ENCODE data around the gene SLC12A6.
A peak's percentile ranks its signal among the peaks of the same experiment; 100 is the strongest.
"Not testable (repeated sequence)": the region's sequence is repeated elsewhere in the genome, so short reads cannot be mapped to it uniquely, and the experiment has no call there.

SLC12A6 gene

GRCh38 chr15:34203305-34203704 is 134.3 kb downstream of the SLC12A6 start:
- no peaks in the 10 kb centered on the region for H3K4me1 ChIP-seq (ENCODE audit: control insufficient read depth, low read depth, low read length)
- peaks cover 22% of the 10 kb centered on the region for H3K79me2 ChIP-seq (ENCODE audit: control insufficient read depth, insufficient read depth, low read length)
- no CpG with 5 or more reads among the region's 1 CpG for WGBS (ENCODE audit: extremely low coverage, insufficient coverage, low lambda C conversion rate)
- H3K4me3 ChIP-seq (ENCODE audit: low read length), result no peak overlapping the region
- DNase-seq, result no peak
- no peak overlapping the region for H2BK5ac ChIP-seq (ENCODE audit: low read length)
- no peak overlapping the region for H3K4ac ChIP-seq (ENCODE audit: low read depth, low read length)
- no peak overlapping the region for H2BK15ac ChIP-seq (replicated peaks; ENCODE audit: low read depth)
- no peak overlapping the region for H4K8ac ChIP-seq (ENCODE audit: low read depth, low read length)
- no peak overlapping the region for H3K18ac ChIP-seq (ENCODE audit: low read length)
- H3K79me1 ChIP-seq (ENCODE audit: low read length), result peaks cover 9% of the 10 kb centered on the region
- no peak overlapping the region for H3K56ac ChIP-seq (ENCODE audit: low read length)
- H2AK5ac ChIP-seq (ENCODE audit: low read length), result no peak overlapping the region
- H3K27me3 ChIP-seq (ENCODE audit: insufficient read depth, low read length, poor library complexity), result no peaks in the 10 kb centered on the region
- no peak overlapping the region for H2BK120ac ChIP-seq (ENCODE audit: low read depth, low read length)
- no peak overlapping the region for H4K5ac ChIP-seq (ENCODE audit: low read length)
- no peaks in the 10 kb centered on the region for H3K36me3 ChIP-seq (ENCODE audit: control insufficient read depth, insufficient read depth, low read length)
- H3K27ac ChIP-seq (ENCODE audit: low read depth, low read length), result no peak overlapping the region
- H3K9ac ChIP-seq (ENCODE audit: low read length), result no peak overlapping the region
- H3K23ac ChIP-seq (ENCODE audit: low read length), result no peak overlapping the region
- H3K4me2 ChIP-seq (ENCODE audit: low read length), result no peak overlapping the region

DNA sequence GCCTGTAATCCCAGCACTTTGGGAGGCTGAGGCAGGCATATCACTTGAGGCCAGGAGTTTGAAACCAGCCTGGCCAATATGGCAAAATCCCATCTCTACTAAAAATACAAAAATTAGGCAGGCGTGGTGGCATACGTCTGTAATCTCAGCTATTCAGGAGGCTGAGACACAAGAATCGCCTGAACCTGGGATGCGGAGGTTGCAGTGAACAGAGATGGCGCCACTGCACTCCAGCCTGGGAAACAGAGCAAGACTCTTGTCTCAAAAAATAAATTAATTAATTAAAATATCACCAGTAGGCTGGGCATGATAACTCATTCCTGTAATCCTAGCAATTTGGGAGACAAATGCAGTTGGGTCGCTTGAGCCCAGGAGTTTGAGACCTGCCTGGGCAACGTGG is 144.3 kb downstream of the SLC12A6 start:
- not testable (repeated sequence) for H4K8ac ChIP-seq (ENCODE audit: low read depth, low read length); H3K4ac ChIP-seq (ENCODE audit: low read depth, low read length); H3K9ac ChIP-seq (ENCODE audit: low read length); H3K4me2 ChIP-seq (ENCODE audit: low read length); H3K27me3 ChIP-seq (ENCODE audit: insufficient read depth, low read length, poor library complexity); H2BK15ac ChIP-seq (replicated peaks; ENCODE audit: low read depth); H3K4me1 ChIP-seq (ENCODE audit: control insufficient read depth, low read depth, low read length); H3K79me1 ChIP-seq (ENCODE audit: low read length); H3K27ac ChIP-seq (ENCODE audit: low read depth, low read length); H3K56ac ChIP-seq (ENCODE audit: low read length); H2BK5ac ChIP-seq (ENCODE audit: low read length); H3K4me3 ChIP-seq (ENCODE audit: low read length); H3K36me3 ChIP-seq (ENCODE audit: control insufficient read depth, insufficient read depth, low read length); H2AK5ac ChIP-seq (ENCODE audit: low read length); H4K5ac ChIP-seq (ENCODE audit: low read length); H2BK120ac ChIP-seq (ENCODE audit: low read depth, low read length); H3K23ac ChIP-seq (ENCODE audit: low read length); H3K18ac ChIP-seq (ENCODE audit: low read length)
- peak; percentile 27 for DNase-seq
- WGBS (ENCODE audit: extremely low coverage, insufficient coverage, low lambda C conversion rate), result no CpG with 5 or more reads among the region's 7 CpGs
- peaks cover 11% of the 10 kb centered on the region for H3K79me2 ChIP-seq (ENCODE audit: control insufficient read depth, insufficient read depth, low read length)

GRCh38 chr15:34188711-34189110 is 148.9 kb downstream of the SLC12A6 start:
- Histone ChIP-seq H4K8ac (ENCODE audit: low read depth, low read length) (no peak overlapping the region), H3K36me3 (ENCODE audit: control insufficient read depth, insufficient read depth, low read length) (no peaks in the 10 kb centered on the region), H3K18ac (ENCODE audit: low read length) (no peak overlapping the region), H3K79me1 (ENCODE audit: low read length) (peaks cover 12% of the 10 kb centered on the region), H2BK120ac (ENCODE audit: low read depth, low read length) (no peak overlapping the region), H2BK15ac (replicated peaks; ENCODE audit: low read depth) (no peak overlapping the region), H3K4me1 (ENCODE audit: control insufficient read depth, low read depth, low read length) (no peaks in the 10 kb centered on the region), H3K56ac (ENCODE audit: low read length) (no peak overlapping the region), H2BK5ac (ENCODE audit: low read length) (no peak overlapping the region), H3K23ac (ENCODE audit: low read length) (no peak overlapping the region), H3K27me3 (ENCODE audit: insufficient read depth, low read length, poor library complexity) (no peaks in the 10 kb centered on the region), H2AK5ac (ENCODE audit: low read length) (no peak overlapping the region), H3K27ac (ENCODE audit: low read depth, low read length) (no peak overlapping the region), H4K5ac (ENCODE audit: low read length) (no peak overlapping the region), H3K4me2 (ENCODE audit: low read length) (no peak overlapping the region), H3K9ac (ENCODE audit: low read length) (no peak overlapping the region), H3K4ac (ENCODE audit: low read depth, low read length) (no peak overlapping the region), H3K79me2 (ENCODE audit: control insufficient read depth, insufficient read depth, low read length) (peaks cover 15% of the 10 kb centered on the region), H3K4me3 (ENCODE audit: low read length) (no peak overlapping the region)
- WGBS (ENCODE audit: extremely low coverage, insufficient coverage, low lambda C conversion rate), result no CpG with 5 or more reads among the region's 5 CpGs
- no peak for DNase-seq

DNA sequence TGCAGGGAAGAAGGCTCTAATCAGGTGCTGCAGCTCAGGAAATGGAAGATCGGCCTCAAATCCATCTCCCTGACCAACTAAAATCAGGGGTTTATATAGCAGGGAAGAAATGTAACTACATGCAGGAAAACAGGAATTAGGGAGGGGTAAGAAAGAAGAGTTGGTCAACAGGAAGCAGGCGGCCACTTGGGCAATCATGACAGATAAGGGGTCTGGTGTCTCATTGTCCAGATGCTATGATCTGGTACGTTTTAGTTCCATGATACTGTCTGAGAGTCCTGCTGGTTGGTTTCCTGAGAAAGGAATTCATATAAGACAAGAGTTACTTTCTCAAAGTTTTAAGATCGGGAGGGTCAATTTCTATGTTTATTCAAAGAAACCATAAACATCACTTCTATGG is 151.9 kb downstream of the SLC12A6 start:
- WGBS (ENCODE audit: extremely low coverage, insufficient coverage, low lambda C conversion rate), result no CpG with 5 or more reads among the region's 4 CpGs
- H4K5ac ChIP-seq (ENCODE audit: low read length), result no peak overlapping the region
- H3K27me3 ChIP-seq (ENCODE audit: insufficient read depth, low read length, poor library complexity), result no peaks in the 10 kb centered on the region
- H3K4me1 ChIP-seq (ENCODE audit: control insufficient read depth, low read depth, low read length), result no peaks in the 10 kb centered on the region
- no peak overlapping the region for H2BK5ac ChIP-seq (ENCODE audit: low read length)
- no peaks in the 10 kb centered on the region for H3K36me3 ChIP-seq (ENCODE audit: control insufficient read depth, insufficient read depth, low read length)
- H3K79me2 ChIP-seq (ENCODE audit: control insufficient read depth, insufficient read depth, low read length), result peaks cover 11% of the 10 kb centered on the region
- no peak overlapping the region for H3K27ac ChIP-seq (ENCODE audit: low read depth, low read length)
- no peak overlapping the region for H3K23ac ChIP-seq (ENCODE audit: low read length)
- no peak overlapping the region for H2BK15ac ChIP-seq (replicated peaks; ENCODE audit: low read depth)
- no peak overlapping the region for H3K18ac ChIP-seq (ENCODE audit: low read length)
- no peak overlapping the region for H3K56ac ChIP-seq (ENCODE audit: low read length)
- H4K8ac ChIP-seq (ENCODE audit: low read depth, low read length), result no peak overlapping the region
- no peak overlapping the region for H3K4me3 ChIP-seq (ENCODE audit: low read length)
- H2AK5ac ChIP-seq (ENCODE audit: low read length), result no peak overlapping the region
- no peak overlapping the region for H3K4me2 ChIP-seq (ENCODE audit: low read length)
- DNase-seq, result no peak
- no peak overlapping the region for H3K4ac ChIP-seq (ENCODE audit: low read depth, low read length)
- H2BK120ac ChIP-seq (ENCODE audit: low read depth, low read length), result no peak overlapping the region
- H3K79me1 ChIP-seq (ENCODE audit: low read length), result peaks cover 10% of the 10 kb centered on the region
- no peak overlapping the region for H3K9ac ChIP-seq (ENCODE audit: low read length)

- H3K4ac ChIP-seq (ENCODE audit: low read depth, low read length), result no peak overlapping the region
- no peak overlapping the region for H3K23ac ChIP-seq (ENCODE audit: low read length)
- no peaks in the 10 kb centered on the region for H3K27me3 ChIP-seq (ENCODE audit: insufficient read depth, low read length, poor library complexity)
- H3K56ac ChIP-seq (ENCODE audit: low read length), result no peak overlapping the region
- H2BK15ac ChIP-seq (replicated peaks; ENCODE audit: low read depth), result no peak overlapping the region
- H3K79me1 ChIP-seq (ENCODE audit: low read length), result peaks cover 12% of the 10 kb centered on the region
- H3K18ac ChIP-seq (ENCODE audit: low read length), result no peak overlapping the region
- H2AK5ac ChIP-seq (ENCODE audit: low read length), result no peak overlapping the region
- no peak overlapping the region for H4K5ac ChIP-seq (ENCODE audit: low read length)
- H3K36me3 ChIP-seq (ENCODE audit: control insufficient read depth, insufficient read depth, low read length), result no peaks in the 10 kb centered on the region
- DNase-seq, result peak; percentile 90
- H3K79me2 ChIP-seq (ENCODE audit: control insufficient read depth, insufficient read depth, low read length), result peaks cover 13% of the 10 kb centered on the region
- no peak overlapping the region for H2BK120ac ChIP-seq (ENCODE audit: low read depth, low read length)
- no peak overlapping the region for H3K4me2 ChIP-seq (ENCODE audit: low read length)
- no CpG with 5 or more reads among the region's 4 CpGs for WGBS (ENCODE audit: extremely low coverage, insufficient coverage, low lambda C conversion rate)
- H4K8ac ChIP-seq (ENCODE audit: low read depth, low read length), result no peak overlapping the region
- no peak overlapping the region for H3K9ac ChIP-seq (ENCODE audit: low read length)
- no peak overlapping the region for H3K4me3 ChIP-seq (ENCODE audit: low read length)
- no peaks in the 10 kb centered on the region for H3K4me1 ChIP-seq (ENCODE audit: control insufficient read depth, low read depth, low read length)
- no peak overlapping the region for H3K27ac ChIP-seq (ENCODE audit: low read depth, low read length)
- H2BK5ac ChIP-seq (ENCODE audit: low read length), result no peak overlapping the region
Observed at GRCh38 chr15:34182942-34183341, 154.6 kb downstream of the SLC12A6 start.
